HG02884 (cell line): ENCODE data around the gene SENP3.

ENCODE experiments used
- ATAC-seq: cut with Tn5 transposase; IDR thresholded peaks from one replicate; pipeline ENCODE4 v1.9.1; 2021; ENCODE audit warnings: mild to moderate bottlenecking, moderate library complexity; ENCODE audit not compliant: unreplicated experiment

The SENP3 gene

GRCh38 chr17:7575959-7576358 is 14.2 kb downstream of the SENP3 start:
- no peak for ATAC-seq

GRCh38 chr17:7576432-7576937 is 14.8 kb downstream of the SENP3 start:
- no peak for ATAC-seq

GRCh38 chr17:7577327-7578199 is 15.8 kb downstream of the SENP3 start:
- no peak for ATAC-seq

GRCh38 chr17:7579001-7579833 is 17.5 kb downstream of the SENP3 start, which contains the start of gene CD68:
Gene CD68 (plus strand): TSS chr17:7579638. CDS start chr17:7579678, 40 bp downstream.
- ATAC-seq = peak; percentile 34

GRCh38 chr17:7579834-7580603 is 18.3 kb downstream of the SENP3 start:
- no peak for ATAC-seq

GRCh38 chr17:7580604-7581575 is 19.2 kb downstream of the SENP3 start:
- no peak for ATAC-seq

GRCh38 chr17:7582396-7583252 is 20.9 kb downstream of the SENP3 start:
- ATAC-seq = no peak

GRCh38 chr17:7583253-7584109 is 21.8 kb downstream of the SENP3 start, which contains the start of gene MPDU1:
Gene MPDU1 (plus strand): TSS chr17:7583852. CDS start chr17:7583863, 11 bp downstream.
- peak; percentile 49 for ATAC-seq

- ATAC-seq = no peak
These were observed 25.1 kb downstream of the SENP3 start for GRCh38 chr17:7586673-7587419.

GRCh38 chr17:7587420-7588151 is 25.9 kb downstream of the SENP3 start:
- ATAC-seq = no peak

- ATAC-seq = no peak
These were observed 27.0 kb downstream of the SENP3 start for GRCh38 chr17:7588553-7589203.

- no peak for ATAC-seq
These were observed 27.6 kb downstream of the SENP3 start for GRCh38 chr17:7589204-7589868.

- ATAC-seq = no peak
These were observed 28.4 kb downstream of the SENP3 start, which contains the start of gene SOX15 for GRCh38 chr17:7589891-7590691. Gene SOX15 (minus strand): TSS chr17:7590094. CDS start chr17:7589676, 418 bp downstream.

- no peak for ATAC-seq
These were observed 29.0 kb downstream of the SENP3 start for GRCh38 chr17:7590743-7591142.
